Prostate gland (tissue), 2 donors: ENCODE results near the gene MGAT5.

Experiments
- CTCF ChIP-seq, 4 experiments: fragments of 200-600 bp in 2 of 4; fragments of 450-650 bp in 2 of 4; sonication (generic) in 2 of 4; IDR thresholded peaks; 1 replicate in 3 of 4; 2 replicates in 1 of 4; pipeline ENCODE4 v1.5.1; 2016 to 2019; ENCODE audit warnings: antibody characterized with exemption in 4 of 4, mild to moderate bottlenecking in 2 of 4, moderate library complexity in 2 of 4
- POLR2AphosphoS5 ChIP-seq: sonication (generic); formaldehyde crosslinking; IDR thresholded peaks from one replicate; pipeline ENCODE4 v1.6.1; 2017; ENCODE audit warnings: antibody characterized with exemption

GRCh38 chr2:134227666-134228065 lies 26.2 kb upstream of the MGAT5 start:
- TF ChIP-seq CTCF (IDR thresholded peaks at IDR 0.05) = no peak
- no peak for TF ChIP-seq POLR2AphosphoS5
